MV-4-11 (cell line): Measurements from ENCODE around the gene MSANTD2.

Experiments
- DNase-seq: peaks from one replicate; lab custom pipeline; 2025; lab: John Stamatoyannopoulos, UW

The MSANTD2 gene

DNA sequence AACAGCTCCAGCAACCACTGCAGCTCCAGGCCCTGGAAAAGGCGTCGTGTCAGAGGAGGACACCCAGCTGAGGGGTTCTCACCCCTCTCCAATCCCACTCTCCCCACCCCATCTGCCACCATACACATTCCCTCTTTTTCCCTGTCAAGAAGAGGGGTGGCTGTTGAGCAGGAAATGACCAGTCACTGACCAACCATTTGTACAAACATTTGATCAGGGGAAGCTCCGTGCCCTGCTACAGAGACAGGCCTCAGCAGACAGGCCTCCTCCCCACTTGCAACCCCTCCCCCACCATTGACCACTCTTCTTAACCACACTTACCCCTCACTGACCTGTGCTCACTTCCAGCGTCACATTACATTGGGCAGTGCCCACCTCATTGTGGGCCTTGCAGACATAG, 45.9 kb downstream of the MSANTD2 start:
- no peak for DNase-seq

DNA sequence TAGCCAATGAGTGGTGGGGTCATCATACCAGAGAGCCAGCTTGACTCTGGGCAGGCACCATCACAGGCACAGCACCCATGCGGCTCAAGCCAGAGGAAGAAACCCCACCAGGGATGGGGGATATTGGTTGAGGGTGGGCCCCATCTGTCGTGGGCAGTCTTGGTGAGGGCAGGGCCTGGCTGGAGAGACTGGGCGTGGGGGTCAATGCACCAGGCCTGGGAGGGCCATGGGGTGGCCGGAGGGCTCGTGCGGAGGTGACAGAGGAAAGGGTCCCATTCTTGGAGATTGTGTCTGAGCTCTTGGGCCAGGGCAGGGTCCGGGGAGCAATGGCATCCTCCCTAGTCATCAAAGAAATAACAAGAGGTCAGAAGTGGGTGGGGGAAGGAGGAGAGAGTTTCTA, 46.6 kb downstream of the MSANTD2 start:
- no peak for DNase-seq

DNA sequence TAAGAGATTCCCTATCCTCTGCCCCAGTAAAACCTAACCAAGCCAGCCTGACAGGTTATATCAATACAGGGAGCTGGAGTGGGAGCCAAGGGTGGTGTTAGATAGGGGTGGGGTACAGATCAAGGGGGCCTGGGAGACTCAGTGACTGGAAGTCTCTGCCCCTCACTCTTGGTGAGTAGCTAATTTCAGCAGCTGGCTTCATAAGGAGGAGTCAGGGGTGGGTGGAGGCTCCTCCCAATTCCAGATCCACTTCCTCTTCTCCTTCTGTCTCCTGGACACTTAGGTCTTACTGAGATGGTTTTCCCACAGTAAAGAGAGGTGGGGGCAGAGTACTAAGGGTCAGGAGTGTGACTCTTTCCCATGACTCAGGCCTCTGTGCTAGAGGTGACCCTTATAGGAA, 47.0 kb downstream of the MSANTD2 start:
- DNase-seq: peak; percentile 51

DNA sequence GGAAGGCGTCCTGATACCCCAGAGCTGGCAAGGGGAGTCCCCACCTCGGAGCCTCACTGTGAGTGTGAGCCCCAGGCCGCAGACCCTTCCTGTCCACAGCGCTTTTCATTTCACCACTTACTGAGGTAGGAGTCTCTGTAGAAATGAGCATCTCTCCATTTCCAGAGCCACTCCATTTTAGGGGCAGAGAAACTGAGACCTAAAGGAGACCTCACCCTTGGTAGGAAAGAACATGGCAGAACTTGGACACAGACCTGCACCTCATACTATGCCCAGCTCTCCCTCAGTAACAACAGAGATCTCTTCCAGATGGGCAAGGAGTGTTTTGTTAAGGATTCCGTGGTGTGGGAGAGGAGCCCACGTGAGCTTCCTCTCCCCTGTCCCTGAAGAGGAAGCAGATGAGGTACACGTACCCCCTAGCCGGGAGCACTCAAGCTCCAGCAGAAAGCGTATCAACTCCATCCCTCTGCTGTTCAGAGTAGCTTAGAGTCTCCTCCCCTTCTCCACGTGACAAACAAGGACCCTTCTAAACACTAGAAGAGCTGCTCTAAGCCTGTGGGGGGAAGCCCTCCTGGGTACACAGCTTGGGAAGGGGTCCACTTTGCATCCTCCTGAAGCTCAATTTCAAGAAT, 47.6 kb downstream of the MSANTD2 start:
- peak; percentile 7 for DNase-seq

DNA sequence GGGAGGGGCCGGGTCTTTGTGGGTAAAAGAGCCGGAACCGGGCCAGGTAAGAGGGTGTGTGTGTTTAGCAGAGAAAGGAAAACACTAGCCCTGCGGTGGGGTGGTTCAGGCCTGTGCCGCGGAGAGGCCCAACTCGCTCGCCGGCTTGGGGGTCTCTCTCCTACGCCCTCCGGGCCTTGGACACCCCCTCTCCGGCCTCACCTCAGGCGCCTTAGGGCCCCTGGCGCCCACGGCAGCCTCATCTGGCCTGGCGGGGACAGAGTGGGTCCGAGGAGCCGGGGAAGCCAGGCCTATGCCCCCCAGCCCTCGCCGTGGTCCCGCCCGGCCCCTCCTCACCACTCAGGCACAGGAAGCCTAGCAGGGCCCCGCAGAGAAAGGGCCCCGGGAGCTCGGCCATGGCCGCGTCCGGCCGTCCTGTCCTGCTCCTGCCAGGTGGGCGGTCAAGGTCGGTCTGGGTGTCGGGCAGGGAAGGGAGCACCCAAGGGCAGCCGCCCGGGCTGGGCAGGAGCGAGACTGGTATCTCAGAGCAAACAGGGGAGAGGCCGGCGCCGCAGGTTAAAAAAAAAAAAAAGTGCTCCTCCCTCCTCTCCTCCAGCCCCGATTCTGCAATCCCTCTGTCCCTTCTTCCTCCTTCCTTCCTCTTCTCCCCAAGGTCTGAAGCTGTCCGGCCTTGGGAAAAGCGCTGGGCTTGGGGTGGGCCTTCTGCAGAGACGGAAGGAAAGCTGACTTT, 48.3 kb downstream of the MSANTD2 start, which contains the start of gene VSIG2:
VSIG2 (minus strand) TSS at position 515 of the 730 bp plus-strand sequence; CDS start at position 397, 118 bp downstream.
- no peak for DNase-seq

DNA sequence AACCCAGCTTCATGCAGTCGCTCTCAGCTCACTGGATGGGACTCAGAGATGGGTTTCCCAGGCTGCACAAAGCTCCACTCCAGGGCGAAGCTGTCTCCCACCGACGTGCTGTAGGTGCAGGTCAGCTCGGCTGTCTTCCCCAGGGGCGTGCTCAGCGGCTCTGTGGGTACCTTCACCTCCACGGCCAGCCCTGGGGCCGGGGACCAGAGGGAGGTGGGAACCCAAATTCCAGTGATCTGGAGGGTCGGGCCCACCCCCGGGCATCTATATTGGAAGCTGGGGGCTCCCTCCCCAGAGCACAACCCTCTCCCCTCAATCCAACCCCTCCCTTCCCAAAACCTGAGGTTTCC, 48.8 kb downstream of the MSANTD2 start:
- no peak for DNase-seq

DNA sequence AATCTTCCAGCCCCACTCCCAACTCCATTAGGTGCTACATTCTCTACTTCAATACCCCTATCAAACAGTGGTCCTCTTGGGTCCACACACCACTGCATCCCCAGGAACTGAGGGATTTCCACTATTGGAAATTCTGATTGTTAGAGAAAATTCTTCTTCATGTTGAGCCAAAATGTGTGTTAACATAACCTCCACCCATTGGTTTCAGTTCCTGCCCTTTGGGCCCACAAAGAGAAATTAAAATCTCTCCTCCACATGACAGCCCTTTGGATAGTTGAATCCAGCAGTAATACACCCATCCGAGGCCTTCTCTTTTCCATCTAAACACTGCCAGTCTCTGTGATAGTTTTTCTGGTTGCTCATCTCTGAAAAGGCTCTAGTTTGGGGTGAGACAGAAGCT, 50.3 kb downstream of the MSANTD2 start:
- DNase-seq: peak; percentile 54

DNA sequence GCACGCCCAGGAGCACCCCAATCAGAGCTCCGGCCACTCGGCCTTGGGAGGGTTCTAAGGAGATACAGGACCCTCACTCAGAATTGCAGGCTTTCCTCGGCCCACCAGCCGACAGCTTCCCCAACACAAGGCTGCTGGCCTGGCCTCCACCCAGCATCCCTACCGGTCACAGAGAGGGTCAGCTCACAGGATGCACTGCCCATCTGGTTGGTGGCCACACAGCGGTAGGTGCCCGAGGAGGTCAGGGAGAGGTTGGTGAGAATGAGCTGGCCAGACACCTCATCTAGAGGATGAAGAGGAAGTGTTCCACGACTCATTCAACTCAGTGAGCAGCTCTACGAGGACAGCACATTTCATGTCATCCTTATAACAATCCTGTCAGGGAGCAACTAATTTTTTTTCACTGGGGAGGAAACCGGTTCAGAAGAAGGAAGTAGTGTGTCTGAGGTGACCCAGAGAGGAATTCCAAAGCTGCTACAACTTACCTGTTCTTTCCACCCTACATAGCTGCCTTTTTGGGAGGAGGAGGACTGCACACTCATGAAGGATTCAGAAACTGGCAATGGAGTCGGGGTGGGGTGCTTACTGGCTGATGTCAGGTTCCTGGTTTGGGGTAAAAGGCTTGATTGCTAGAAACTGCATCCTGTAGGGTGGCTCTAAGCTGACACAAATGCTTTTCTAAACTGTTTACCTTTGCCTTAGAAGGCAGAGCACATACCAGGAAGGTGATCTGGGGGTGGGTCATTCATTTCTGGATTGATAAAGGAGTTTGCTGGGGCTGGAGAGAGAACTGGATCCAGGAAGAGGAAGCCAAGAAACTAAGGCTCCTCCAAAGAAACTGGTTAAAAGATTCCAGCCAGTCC, 51.5 kb downstream of the MSANTD2 start:
- DNase-seq: peak; percentile 52

DNA sequence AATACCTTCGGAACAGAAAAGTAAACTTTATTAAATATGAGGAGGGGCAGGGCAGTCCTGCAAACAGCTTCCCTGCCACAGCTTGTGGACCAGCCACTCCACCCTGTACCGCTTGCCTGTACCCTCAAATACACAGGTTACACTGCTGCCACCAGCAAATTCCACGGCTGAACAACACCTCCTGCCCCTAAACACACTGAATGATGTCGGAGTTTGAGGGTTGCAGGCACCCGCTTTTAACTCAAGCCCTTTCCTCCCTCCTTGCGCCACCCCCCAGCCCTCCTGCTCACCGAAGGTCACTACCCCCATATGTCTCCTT, 52.1 kb downstream of the MSANTD2 start:
- DNase-seq: no peak

DNA sequence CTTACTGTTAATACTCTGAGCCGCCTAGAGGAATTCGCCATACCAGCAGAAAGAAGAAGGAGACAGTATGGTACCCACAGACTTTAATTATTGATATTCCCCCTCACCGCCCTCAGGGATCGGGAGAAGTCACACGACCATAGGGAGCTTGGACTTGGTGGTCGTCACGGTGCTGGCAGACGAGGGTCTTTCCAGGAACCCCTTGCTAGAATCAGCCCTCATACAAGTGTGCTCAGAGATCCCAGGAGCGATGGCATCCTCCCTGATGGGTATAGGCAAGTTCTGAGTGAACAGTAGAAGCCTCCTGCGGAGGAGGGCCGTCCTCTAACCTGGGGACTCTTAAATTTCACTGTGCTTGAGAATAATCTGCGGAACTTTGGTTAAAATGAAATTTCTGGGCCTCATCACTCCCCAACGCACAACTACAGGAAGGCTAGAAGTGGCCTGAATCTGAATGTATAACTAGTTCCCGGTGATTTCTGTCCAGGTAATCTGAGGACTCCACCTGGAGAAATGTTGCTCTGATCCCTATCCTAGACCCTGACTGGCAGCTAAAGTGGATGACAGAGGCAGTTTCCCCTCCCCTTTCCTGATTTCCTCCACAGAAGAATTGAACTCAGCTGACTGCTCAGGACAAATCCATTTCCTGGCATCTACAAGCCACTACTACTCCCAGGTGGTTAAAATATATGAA, 52.7 kb downstream of the MSANTD2 start:
- no peak for DNase-seq

DNA sequence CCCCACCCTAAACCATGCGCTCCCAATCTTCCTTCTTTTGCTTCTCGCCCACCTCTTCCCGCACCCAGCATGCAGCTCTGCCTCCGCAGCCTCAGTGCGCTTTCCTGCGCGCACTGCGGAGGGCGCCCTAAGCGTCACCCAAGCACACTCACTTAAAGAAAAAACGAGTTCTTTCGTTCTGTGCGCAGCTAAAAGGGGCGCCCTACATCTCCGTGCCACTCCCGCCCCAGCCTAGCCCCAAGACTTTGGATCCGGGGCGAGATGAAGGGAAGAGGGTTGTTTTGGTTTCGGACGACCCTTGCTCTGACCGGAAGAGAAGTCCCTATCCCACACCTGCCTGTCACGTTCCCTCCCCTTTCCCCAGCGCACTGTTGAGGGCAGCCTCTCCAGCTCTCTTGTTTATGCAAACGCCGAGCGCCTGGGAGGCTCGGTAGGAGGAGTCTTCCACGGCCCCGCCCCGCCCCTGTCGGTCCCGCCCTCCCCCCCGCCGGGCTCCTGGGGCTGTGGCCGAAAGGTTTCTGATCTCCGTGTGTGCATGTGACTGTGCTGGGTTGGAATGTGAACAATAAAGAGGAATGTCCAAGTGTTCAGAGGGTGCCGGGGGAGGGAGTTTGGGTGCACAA, 53.5 kb downstream of the MSANTD2 start:
- peak; percentile 5 for DNase-seq

DNA sequence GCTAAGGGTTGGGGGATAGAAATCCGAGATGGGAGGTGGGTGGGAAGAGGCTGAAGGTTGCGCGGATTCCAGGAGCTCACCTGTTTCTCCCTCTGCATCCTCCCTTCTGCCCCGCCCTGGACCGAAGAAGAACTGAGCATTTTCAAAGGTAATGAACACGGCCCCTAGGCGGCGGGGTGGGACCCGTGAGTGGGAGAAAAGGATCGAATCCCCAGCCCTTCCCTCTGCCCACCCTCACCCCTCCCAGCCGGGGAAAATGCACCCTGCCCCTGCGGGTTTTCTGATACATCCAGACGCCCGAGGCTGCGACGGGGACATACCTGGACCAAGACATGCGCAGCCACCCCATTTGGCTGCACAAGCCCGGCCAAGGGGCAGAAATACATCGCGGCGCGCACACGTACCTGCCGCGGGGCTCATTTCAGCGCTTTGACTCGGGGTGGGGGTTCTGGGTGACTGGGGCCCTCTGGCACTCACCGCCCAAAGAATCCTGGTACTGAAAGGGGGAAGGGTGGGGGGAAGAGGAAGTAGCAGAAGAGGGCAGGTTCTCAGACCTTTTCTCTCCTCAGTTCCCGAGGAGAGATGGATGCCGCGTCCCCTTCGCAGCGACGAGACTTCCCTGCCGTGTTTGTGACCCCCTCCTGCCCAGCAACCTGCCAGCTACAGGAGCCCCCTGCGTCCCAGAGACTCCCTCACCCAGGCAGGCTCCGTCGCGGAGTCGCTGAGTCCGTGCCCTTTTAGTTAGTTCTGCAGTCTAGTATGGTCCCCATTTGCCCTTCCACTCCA, 54.2 kb downstream of the MSANTD2 start:
- no peak for DNase-seq

DNA sequence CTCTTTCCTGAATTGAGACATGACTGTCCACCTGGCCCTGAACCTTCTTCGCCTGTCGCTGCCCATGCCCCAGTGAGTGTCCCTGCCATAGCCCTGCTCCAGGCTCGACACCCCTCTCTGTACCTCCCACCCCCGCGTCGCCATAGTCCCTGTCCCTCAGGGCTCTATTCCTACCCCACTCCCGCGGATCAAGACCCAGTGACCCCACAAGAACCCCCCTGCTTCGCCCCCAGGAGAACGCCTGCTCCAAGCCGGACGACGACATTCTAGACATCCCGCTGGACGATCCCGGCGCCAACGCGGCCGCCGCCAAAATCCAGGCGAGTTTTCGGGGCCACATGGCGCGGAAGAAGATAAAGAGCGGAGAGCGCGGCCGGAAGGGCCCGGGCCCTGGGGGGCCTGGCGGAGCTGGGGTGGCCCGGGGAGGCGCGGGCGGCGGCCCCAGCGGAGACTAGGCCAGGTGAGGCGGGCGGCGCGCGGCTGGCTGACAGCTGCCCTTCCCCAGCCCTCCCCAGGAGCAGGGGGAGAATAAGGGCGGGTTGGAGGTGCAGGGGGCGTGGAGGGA, 54.9 kb downstream of the MSANTD2 start:
- DNase-seq: no peak

DNA sequence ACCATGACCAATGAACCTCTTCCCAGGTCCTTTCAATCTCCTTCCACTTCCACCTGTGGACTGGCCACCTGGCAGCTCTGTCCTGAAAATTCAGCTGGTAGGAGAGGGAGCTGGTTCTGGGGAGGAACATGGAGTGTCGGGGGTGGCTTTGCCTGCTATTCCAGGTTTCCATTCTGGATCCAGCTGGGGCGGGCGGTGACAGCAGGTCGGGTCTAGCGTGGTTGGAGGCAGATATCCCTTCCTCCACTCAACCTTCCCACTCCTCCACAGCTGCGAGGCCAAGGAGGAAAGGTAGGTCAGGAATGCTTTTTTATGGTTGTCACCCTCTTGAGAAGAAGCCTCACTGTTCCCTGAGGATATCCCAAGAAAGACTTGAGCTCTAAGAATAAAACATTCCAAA, 57.2 kb downstream of the MSANTD2 start:
- DNase-seq: no peak

DNA sequence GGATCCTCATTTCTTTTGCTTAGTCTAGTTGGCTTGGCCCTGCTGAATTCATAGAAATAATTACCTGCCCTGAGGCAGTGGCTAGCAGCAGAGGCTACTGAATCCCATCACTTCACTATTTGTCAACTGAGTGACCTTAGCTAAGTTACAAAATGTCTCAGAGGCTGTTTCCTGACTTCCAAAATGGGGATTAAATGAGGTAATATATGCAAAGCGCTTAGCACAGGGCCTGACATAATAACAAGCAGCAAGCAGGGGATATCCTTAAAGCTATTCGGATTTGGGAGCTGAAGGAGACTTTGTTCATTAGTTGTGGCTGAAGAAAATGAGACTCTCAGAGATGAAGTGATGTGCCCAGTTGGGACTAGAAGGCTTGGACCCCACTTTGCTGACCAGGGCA, 57.7 kb downstream of the MSANTD2 start:
- no peak for DNase-seq

DNA sequence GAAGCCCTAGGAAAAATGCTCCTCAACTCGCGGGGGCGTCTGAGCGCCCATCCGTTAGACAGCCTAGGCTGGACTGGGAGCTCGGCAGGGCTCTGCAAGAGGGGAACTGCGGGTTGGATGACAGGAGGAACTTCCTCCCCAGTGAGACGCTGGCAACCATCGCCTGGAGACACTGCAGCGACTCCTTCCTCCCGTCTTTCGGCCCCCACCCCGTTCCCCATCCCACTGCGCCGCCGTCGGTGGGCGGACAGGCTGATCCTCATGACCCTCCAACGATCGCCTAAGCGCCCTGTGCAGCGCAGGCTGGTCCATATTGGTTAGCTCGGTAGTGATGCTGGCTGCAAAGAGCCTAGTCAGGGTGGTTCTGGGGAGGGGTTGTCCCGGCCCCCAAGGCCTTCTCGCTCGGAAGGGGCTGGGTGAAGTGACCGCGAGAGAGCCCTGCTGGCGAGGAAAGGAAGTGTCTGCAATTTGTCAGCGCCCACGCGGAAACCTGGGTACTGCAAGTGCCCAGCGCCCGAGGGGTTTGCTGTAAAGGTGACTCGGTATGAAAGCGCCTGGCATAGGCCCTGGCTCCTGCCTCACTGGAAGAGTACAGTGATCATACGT, 59.8 kb downstream of the MSANTD2 start:
- peak; percentile 68 for DNase-seq

DNA sequence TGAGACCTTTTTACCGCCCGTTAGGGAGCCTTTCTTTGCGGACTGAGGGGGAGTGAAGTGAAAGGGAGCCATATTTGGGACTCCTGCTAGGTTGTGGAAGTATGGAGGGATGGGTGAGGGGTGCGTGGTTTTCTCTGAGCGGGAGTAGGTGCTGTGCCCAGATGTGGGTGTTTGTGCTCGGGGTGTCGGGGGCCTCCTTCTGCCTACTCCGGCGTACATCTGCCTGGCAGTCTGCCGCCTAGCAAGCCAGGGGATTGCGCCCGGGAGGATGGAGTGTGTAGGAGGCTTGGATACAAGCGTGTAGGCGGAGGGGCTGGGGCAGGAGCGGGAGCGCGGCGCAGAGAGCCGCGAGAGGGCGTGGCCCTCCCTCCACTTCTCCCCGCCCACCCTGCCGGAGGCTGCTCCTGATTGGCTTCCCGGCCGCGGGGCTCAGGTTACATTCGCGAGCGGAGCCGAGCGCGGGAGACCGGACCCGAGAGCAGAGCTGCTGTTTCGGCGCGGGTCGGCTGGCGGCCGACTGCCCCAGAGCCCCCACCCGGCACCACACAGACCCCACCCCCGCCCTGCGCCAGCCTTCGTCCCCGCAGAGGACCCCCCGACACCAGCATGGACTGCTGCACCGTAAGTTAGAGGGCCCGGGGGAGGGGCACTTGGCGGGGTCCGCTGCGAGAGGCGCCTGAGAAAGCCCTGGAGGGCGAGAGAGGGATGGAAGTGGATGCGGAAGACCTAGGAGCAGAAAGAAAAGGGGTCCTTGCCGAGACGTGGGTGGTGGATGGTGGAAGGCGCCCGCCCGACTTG, 60.5 kb downstream of the MSANTD2 start, which contains the start of gene NRGN:
NRGN (plus strand) TSS at position 464 of the 798 bp plus-strand sequence; CDS start at position 607, 143 bp downstream.
- DNase-seq: peak; percentile 86

DNA sequence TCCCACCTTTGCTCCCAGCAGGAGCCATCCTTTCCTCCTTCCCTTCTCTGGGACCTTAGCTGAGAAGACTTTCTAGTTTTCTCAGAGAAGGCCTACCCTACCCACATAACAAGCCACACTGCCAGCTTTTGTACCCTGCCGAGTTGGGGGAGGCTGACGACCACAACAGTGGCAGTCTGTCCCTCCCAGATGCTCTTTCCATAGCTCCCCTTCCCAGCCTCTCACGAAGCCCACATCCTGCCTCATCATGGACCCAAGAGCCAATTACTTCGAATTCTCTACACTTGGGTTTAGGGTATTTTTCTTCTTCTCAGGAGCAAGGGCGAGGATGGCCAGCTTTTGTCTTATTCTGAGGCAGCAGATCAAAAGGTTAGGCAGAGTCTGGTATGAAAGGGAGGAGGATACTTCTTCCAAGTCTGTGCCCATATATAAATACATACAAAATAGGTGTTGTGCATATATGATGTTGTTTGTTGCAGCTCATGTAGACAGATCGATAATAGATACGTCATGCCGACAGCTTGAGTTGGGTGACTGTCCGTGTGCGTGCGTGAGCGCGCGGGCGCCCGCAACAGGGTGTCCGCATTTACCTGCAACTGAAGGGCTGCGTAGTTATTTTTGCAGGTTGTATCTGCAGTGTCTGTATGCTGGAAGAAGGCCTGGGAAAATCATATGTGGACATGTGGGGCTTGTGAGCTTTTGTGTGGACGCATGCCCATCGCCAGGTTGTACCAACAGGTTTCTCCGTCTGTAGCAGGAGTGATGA, 61.3 kb downstream of the MSANTD2 start:
- DNase-seq: no peak
